Measurements from ENCODE around the gene SUSD6.

Gene SUSD6

GRCh38 chr14:69573831-69574262 is 37.5 kb upstream of the SUSD6 start:
- no peak overlapping the region for H3K27ac ChIP-seq
- H3K36me3 ChIP-seq = no peaks in the 10 kb centered on the region
- peak overlapping the region; percentile 97 for H3K4me2 ChIP-seq
- H3K4me1 ChIP-seq = peaks cover 35% of the 10 kb centered on the region
- peaks cover 25% of the 10 kb centered on the region for H4K20me1 ChIP-seq
- peaks cover 48% of the 10 kb centered on the region for H3K27me3 ChIP-seq
- no peak for TF ChIP-seq Cebpa-rat (IDR thresholded peaks at IDR 0.05)
- peaks cover 21% of the 10 kb centered on the region for H3K9me3 ChIP-seq
- no peak overlapping the region for H3K9ac ChIP-seq
- H3K4me3 ChIP-seq = peak overlapping the region; percentile 62

- Histone ChIP-seq H3K9me3 (peaks cover 21% of the 10 kb centered on the region), H3K27me3 (peaks cover 48% of the 10 kb centered on the region), H3K9ac (no peak within 1 kb of the TSS), H3K27ac (no peak within 1 kb of the TSS), H3K36me3 (no peaks in the 10 kb centered on the region), H3K4me1 (peaks cover 35% of the 10 kb centered on the region), H4K20me1 (peaks cover 25% of the 10 kb centered on the region), H3K4me3 (peak within 1 kb of the TSS; percentile 62), H3K4me2 (peak within 1 kb of the TSS; percentile 97)
- no peak for TF ChIP-seq Cebpa-rat (IDR thresholded peaks at IDR 0.05)
These were observed 37.0 kb upstream of the SUSD6 start, which contains the start of gene CCDC177 for GRCh38 chr14:69574263-69574953. CCDC177 (minus strand) TSS chr14:69574871; CDS start chr14:69573622, 1,249 bp downstream.

- H3K9me3 ChIP-seq = peaks cover 21% of the 10 kb centered on the region
- H3K4me2 ChIP-seq = peak overlapping the region; percentile 97
- no peaks in the 10 kb centered on the region for H3K36me3 ChIP-seq
- H3K4me1 ChIP-seq = peaks cover 35% of the 10 kb centered on the region
- H3K4me3 ChIP-seq = peak overlapping the region; percentile 62
- no peak for TF ChIP-seq Cebpa-rat (IDR thresholded peaks at IDR 0.05)
- H3K9ac ChIP-seq = no peak overlapping the region
- peaks cover 48% of the 10 kb centered on the region for H3K27me3 ChIP-seq
- no peak overlapping the region for H3K27ac ChIP-seq
- H4K20me1 ChIP-seq = peaks cover 25% of the 10 kb centered on the region
These were observed 36.5 kb upstream of the SUSD6 start for GRCh38 chr14:69574954-69575295.

- no peak for TF ChIP-seq Cebpa-rat (IDR thresholded peaks at IDR 0.05)
- H3K27me3 ChIP-seq = peaks cover 2% of the 10 kb centered on the region
- no peaks in the 10 kb centered on the region for H3K36me3 ChIP-seq
- H3K9me3 ChIP-seq = peaks cover 5% of the 10 kb centered on the region; the same call in 1 of the 2 replicates
- H3K4me3 ChIP-seq = no peak overlapping the region
- H3K27ac ChIP-seq = no peak overlapping the region
- peaks cover 11% of the 10 kb centered on the region for H3K4me1 ChIP-seq
- H3K9ac ChIP-seq = no peak overlapping the region
- no peak overlapping the region for H3K4me2 ChIP-seq
- H4K20me1 ChIP-seq = no peaks in the 10 kb centered on the region
These were observed 31.9 kb upstream of the SUSD6 start for GRCh38 chr14:69579476-69579875.

- no peaks in the 10 kb centered on the region for H3K36me3 ChIP-seq
- H3K4me2 ChIP-seq = no peak overlapping the region
- peaks cover 5% of the 10 kb centered on the region; the same call in 1 of the 2 replicates for H3K9me3 ChIP-seq
- H3K27me3 ChIP-seq = no peaks in the 10 kb centered on the region
- H3K4me3 ChIP-seq = no peak overlapping the region
- H3K27ac ChIP-seq = no peak overlapping the region
- no peaks in the 10 kb centered on the region for H4K20me1 ChIP-seq
- H3K9ac ChIP-seq = no peak overlapping the region
- TF ChIP-seq Cebpa-rat (IDR thresholded peaks at IDR 0.05) = no peak
- H3K4me1 ChIP-seq = peaks cover 10% of the 10 kb centered on the region
These were observed 31.3 kb upstream of the SUSD6 start for GRCh38 chr14:69580009-69580577.

- peak overlapping the region; percentile 24; the same call in 1 of the 2 replicates for H3K4me2 ChIP-seq
- no peak for TF ChIP-seq Cebpa-rat (IDR thresholded peaks at IDR 0.05)
These were observed 30.0 kb upstream of the SUSD6 start for GRCh38 chr14:69581316-69581935.

GRCh38 chr14:69582212-69582611 is 29.2 kb upstream of the SUSD6 start:
- Histone ChIP-seq H3K27ac (no peak overlapping the region), H3K4me1 (peaks cover 19% of the 10 kb centered on the region), H3K9me3 (peaks cover 5% of the 10 kb centered on the region; the same call in 1 of the 2 replicates), H4K20me1 (no peaks in the 10 kb centered on the region), H3K9ac (no peak overlapping the region), H3K27me3 (no peaks in the 10 kb centered on the region), H3K36me3 (no peaks in the 10 kb centered on the region), H3K4me3 (no peak overlapping the region), H3K4me2 (no peak overlapping the region)
- TF ChIP-seq Cebpa-rat (IDR thresholded peaks at IDR 0.05) = no peak

More at GRCh38 chr14:69581316-69581935, 30.0 kb upstream of the SUSD6 start:
- H3K27me3 ChIP-seq = no peaks in the 10 kb centered on the region
- H3K9me3 ChIP-seq = peaks cover 5% of the 10 kb centered on the region; the same call in 1 of the 2 replicates
- H3K27ac ChIP-seq = no peak overlapping the region
- no peaks in the 10 kb centered on the region for H4K20me1 ChIP-seq
- no peak overlapping the region for H3K9ac ChIP-seq
- no peaks in the 10 kb centered on the region for H3K36me3 ChIP-seq
- peaks cover 15% of the 10 kb centered on the region for H3K4me1 ChIP-seq
- H3K4me3 ChIP-seq = no peak overlapping the region

GRCh38 chr14:69582829-69583228 is 28.6 kb upstream of the SUSD6 start:
- H3K27me3 ChIP-seq = no peaks in the 10 kb centered on the region
- H3K27ac ChIP-seq = no peak overlapping the region
- peaks cover 5% of the 10 kb centered on the region; the same call in 1 of the 2 replicates for H3K9me3 ChIP-seq
- H4K20me1 ChIP-seq = no peaks in the 10 kb centered on the region
- H3K4me1 ChIP-seq = peaks cover 19% of the 10 kb centered on the region
- H3K9ac ChIP-seq = no peak overlapping the region
- no peak overlapping the region for H3K4me3 ChIP-seq
- H3K36me3 ChIP-seq = no peaks in the 10 kb centered on the region
- no peak overlapping the region for H3K4me2 ChIP-seq
- no peak for TF ChIP-seq Cebpa-rat (IDR thresholded peaks at IDR 0.05)

GRCh38 chr14:69584389-69584788 is 27.0 kb upstream of the SUSD6 start:
- Histone ChIP-seq H3K4me3 (no peak overlapping the region), H3K9me3 (peaks cover 5% of the 10 kb centered on the region; the same call in 1 of the 2 replicates), H3K27me3 (no peaks in the 10 kb centered on the region), H3K36me3 (no peaks in the 10 kb centered on the region), H3K4me2 (no peak overlapping the region), H4K20me1 (no peaks in the 10 kb centered on the region), H3K9ac (no peak overlapping the region), H3K4me1 (peaks cover 19% of the 10 kb centered on the region), H3K27ac (no peak overlapping the region)
- TF ChIP-seq Cebpa-rat (IDR thresholded peaks at IDR 0.05) = no peak

- Histone ChIP-seq H3K4me3 (no peak overlapping the region), H3K4me2 (peak overlapping the region; percentile 2; the same call in 1 of the 2 replicates), H4K20me1 (no peaks in the 10 kb centered on the region), H3K27me3 (no peaks in the 10 kb centered on the region), H3K9ac (no peak overlapping the region), H3K27ac (no peak overlapping the region), H3K36me3 (no peaks in the 10 kb centered on the region), H3K4me1 (peaks cover 12% of the 10 kb centered on the region), H3K9me3 (peaks cover 5% of the 10 kb centered on the region; the same call in 1 of the 2 replicates)
- TF ChIP-seq Cebpa-rat (IDR thresholded peaks at IDR 0.05) = no peak
These were observed 25.0 kb upstream of the SUSD6 start for GRCh38 chr14:69586404-69586803.

Measured in BLaER1 (cell line).